Measurements from ENCODE around the gene IL5.

IL5 gene

DNA sequence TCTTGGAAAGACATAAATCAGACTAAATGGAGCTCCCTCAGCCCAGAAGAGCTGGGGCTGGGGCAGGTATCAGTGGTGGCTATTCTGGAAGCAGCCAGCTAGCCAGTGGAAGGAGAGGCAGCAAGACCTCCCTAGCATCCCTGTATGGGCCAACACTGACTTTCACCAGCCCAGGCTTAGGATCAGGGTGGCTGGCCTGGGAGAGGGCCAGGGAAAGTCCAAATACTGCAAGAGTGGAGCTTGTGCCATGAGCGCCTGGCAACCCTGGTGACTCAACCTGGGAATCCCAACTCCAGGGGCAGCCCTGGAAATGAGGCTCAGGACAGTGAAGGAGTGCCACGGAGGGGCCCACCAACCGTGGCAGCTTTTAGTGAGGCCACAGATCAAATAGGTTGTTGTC is 45.2 kb downstream of the IL5 start:
- DNase-seq (ENCODE audit: low spot score), result no peak

DNA sequence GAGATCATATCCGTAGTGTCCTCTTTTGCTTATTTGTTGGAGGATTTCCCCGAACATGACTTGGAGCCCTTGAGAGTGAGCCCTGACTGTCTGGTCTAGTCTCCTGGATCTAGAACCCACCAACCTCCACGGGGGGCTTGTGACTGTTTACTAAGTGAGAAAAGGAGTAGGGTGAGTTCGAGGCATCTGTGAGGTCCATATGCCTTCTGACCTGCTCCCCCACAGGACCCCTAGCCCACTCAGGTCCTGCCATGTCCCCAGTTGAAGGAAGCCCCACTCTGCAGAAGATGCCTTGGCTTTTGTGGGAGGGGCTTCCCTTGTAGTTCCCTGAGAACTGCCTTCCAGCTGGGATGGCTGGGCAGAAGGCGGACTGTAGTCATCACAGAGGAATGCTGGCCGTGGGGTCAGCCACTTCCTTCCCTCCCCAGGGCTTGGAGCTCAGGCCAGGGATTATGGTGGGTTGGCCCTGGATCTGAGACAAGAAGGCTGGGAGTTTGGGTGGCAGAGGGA is 45.8 kb downstream of the IL5 start:
- DNase-seq (ENCODE audit: low spot score), result no peak

DNA sequence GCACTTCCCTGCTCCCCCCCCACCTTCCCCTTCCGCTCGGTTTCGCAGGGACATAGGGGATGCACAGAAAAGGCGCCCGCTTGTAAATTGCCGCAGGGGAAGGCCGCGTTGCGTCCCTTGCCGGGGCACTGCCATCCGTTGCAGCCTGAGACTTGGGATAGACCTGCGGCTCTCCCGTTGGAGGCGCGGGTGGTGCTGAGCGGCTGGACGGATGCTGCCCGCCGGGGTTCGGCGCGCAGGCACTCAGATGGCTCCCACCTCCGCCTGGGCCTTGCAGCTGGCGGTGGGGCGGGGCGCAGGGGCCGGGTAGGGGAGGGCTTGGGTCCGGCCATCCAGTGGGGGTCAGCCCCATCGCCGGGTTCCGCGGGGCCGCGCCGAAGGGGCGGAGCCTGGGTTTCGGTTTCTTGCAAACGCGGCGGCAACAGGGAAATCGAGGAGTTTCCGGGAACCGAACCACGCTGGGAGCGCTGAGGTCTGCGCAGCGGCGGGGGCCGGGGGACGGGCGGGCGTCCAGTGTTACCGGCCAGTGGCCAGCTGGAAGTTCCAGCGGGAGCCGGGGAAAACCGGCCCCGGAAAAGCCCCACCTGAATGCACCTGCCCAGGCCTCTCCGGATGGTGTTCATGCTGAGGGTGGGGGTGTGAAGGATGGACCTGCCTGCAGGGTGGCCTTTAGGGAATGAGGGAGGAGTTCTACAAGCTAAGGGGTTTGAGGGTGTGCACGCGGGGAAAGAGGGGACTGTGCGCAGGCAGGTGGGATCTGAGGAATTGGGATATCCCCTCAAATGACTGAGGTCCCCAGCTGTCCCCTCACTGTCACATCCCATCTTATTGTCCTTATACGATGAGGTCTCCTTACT is 46.5 kb downstream of the IL5 start:
- DNase-seq (ENCODE audit: low spot score), result peak; percentile 76

DNA sequence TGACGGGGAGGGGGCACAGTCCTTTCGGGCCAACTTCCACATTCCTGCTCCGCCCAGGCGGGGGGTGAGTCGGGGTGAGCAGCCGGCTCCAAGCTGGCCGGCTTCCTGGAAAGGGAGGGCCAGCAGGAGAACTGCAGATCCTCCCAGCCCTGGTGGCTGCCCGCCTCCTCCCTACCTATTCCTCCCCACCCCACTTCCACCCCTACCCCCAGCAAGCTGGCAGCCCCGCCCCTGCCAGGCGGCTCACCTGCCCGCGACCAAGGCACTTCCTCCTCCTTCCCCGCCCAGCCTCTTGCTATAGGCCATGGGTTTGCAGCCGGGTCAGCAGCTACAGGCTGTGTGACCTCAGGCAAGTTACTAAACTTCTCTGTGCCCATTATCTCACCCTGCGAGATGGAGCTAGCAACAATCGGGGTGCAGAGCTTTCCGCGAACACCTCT is 47.1 kb downstream of the IL5 start:
- peak; percentile 70 for DNase-seq (ENCODE audit: low spot score)

DNA sequence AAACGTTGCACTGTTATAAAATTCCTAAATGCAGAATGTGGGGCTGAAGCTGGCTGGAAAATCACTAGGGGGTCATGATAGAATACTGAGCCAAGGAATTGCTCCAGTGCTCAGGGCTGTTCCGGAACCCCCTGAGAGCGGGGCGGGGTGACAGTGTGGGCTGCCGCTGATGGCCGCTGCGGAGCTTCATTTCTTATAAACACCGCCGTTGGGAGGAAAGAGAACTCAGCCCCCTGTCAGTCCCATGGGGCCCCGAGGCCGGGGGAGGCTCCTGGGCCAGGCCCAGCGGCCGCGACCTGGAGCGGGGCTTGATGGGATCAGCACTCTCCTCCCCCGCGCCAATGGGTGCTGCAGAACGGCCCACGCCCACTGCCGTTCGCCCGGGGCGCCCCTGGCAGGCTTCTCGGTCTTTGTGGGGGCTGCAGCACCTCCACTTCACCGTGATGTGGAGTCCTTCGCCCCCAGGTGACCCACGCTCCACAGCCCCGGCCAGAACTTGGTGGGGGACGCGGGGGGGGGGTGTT is 47.6 kb downstream of the IL5 start:
- DNase-seq (ENCODE audit: low spot score), result peak; percentile 59

DNA sequence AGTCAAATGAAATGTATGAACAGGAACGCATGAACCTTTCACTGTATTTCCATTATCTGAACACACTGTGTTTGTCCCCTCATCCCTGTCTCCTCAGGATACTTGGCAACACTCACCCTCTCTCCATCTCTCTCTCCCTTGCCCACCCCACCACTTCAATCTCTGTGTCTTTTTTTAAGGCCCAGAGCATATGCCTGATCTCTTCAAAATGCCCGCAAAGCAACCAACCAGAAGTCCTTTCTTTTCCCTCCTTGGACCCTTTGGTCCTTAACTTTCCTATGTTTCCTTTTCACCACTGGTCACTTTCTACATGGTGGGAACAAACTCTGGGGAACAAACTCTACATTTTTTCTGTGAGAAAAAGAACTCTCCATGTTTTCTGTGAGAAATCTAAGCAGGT is 49.5 kb downstream of the IL5 start:
- DNase-seq (ENCODE audit: low spot score), result no peak

DNA sequence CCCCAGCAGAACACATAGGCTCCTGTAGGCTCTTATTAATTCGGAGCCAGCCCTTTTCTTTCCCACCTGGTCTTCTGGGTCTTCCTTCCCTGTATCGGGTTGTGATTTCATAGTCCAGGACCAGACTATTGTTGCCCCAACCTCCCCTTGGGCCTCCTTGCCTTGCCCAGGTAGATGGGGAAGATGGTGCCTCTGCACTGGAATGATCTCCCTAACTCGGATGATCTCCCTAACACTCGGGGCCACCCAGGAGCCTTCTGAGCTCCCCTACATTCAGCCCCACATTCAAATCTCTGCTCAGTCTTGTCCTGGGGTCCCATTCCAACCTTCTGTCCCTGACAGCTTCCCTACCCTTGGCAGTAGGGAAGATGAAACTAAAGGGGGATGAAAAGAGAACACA is 50.1 kb downstream of the IL5 start:
- no peak for DNase-seq (ENCODE audit: low spot score)

DNA sequence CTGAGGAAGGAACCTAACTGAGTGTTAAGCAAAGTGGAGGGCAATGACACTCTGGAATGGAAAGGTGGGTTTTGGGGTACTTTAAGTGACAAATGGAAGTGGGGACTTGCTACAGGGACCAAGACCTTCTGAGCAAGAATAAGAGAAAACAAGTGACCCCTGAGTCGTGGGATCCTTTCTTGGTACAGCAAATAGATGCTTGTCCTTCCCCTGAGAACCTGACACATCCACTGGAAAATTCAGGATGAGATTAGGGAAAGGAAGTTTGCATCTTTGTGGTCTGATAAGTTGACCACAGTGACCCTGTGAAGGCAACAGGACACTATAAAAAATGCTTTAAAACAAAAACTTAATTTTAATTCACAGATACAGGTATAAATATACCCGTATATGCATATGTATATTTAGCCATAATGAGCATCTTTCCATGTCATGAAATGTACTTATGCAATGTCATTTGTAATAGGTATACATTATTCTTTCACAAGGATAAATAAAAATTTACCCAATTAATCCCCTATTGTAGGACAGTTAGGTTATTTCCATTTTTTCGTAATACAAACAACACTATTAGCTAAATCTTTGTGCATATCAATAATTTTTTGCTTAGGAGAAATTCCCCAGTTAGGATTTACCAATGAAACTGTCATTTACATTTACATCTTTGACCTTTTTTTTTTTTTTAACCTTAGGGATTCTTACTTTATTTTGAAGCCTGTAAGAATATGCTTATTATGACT is 50.8 kb downstream of the IL5 start:
- no peak for DNase-seq (ENCODE audit: low spot score)
